Stomach (tissue), 4 donors: ENCODE results near the gene KDELR3.

Source experiments
- CTCF ChIP-seq, 7 experiments: fragments of 450-650 bp in 4 of 7; fragments of 200-600 bp in 3 of 7; sonication (generic) in 3 of 7; IDR thresholded peaks; one replicate each; pipeline ENCODE4 v1.5.1; 2016 to 2019; ENCODE audit warnings: antibody characterized with exemption in 7 of 7, control low read depth in 2 of 7, mild to moderate bottlenecking in 1 of 7
- EP300 ChIP-seq: sonication (generic); formaldehyde crosslinking; IDR thresholded peaks from one replicate; pipeline ENCODE4 v1.6.1; 2017; ENCODE audit warnings: antibody characterized with exemption
- POLR2A ChIP-seq, 4 donors: fragments of 450-650 bp; IDR thresholded peaks; one replicate each; pipeline ENCODE4 v1.6.1; 2016; ENCODE audit warnings: antibody characterized with exemption in 4 of 4, control low read depth in 2 of 4, mild to moderate bottlenecking in 1 of 4, moderate library complexity in 1 of 4
- POLR2AphosphoS5 ChIP-seq, 3 donors: sonication (generic); formaldehyde crosslinking; IDR thresholded peaks; one replicate each; pipeline ENCODE4 v1.6.1; 2016; ENCODE audit warnings: antibody characterized with exemption in 3 of 3

DNA sequence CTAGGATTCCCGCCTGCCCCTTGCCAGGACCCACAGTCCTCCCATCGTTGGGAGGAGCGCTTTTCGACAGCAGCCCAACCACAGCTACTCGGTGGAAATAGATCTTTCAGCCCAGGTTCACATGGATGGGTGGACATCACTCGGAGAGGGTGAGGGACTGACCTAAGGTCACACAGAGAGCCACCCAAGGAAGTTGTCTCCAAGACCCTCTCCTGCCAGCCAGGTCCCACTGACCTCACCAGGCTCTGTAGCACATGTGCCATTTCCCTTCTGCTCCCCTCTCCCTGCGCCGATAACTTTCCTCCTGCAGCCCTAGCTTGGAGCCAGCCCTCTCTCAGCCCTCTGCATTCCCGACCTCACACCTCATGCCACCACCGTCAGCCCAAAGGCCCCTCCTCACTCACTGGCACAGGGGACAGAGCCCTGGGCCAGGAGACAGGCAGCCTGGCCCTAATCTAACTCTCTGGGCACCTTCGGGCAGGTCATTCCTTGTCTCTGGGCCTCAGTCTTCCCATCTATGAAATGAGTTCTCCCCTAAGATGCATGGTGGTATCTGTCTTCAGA, 17.6 kb upstream of the KDELR3 start:
- TF ChIP-seq CTCF (IDR thresholded peaks at IDR 0.05) (no peak), EP300 (no peak), POLR2AphosphoS5 (IDR thresholded peaks at IDR 0.05) (no peak), POLR2A (IDR thresholded peaks at IDR 0.05) (no peak)
